ENCODE measurements around the gene SMIM33.
"Not testable (repeated sequence)": the region's sequence is repeated elsewhere in the genome, so short reads cannot be mapped to it uniquely, and the experiment has no call there.

The SMIM33 gene

GRCh38 chr5:139486201-139486600 is 15.4 kb downstream of the SMIM33 start:
- DNase-seq = no peak

GRCh38 chr5:139488260-139488659 is 17.5 kb downstream of the SMIM33 start:
- no peak for DNase-seq

DNA sequence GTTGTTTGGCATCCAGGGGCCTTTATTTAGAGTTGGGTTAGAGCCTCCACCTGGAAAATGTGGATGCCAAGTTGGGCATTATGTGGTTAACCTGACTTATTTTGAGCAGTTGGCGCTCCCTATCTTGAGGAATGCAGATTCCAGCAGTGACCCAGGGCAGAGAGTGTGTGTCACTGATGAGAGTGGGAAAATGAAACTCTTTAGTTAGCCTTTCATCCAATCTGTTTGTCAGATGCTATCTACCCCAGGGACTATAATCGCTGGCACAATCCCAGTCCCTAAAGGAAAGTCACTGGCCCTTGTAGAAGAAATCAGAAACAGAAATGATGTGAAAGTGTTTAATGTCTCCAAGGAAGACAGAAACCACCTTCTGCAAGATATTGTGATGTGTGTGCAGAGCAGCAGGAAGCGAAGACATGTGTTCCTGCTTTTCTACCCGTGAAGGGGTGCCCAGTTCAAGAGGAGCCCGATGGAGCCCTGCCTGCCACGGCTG is 21.9 kb downstream of the SMIM33 start:
- no peak for DNase-seq

DNA sequence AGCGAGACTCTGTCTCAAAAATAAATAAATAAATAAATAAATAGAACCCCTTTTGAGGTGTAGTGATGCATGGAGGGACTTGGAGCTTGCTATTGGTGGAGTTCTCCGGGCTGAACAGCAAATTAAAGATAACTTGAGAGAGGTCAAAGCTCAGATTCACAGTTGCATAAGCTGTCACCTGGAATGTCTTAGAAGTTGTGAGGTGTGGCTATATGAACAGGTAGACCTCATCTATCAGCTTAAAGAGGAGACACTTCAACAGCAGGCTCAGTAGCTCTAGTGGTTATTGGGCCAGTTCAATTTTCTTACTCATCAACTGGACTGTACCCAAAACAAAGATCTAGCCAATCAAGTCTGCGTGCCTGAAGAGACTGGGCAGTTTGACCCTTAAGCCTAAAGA is 23.5 kb downstream of the SMIM33 start:
- no peak for DNase-seq

- DNase-seq = no peak
Measured at GRCh38 chr5:139494832-139495231, 24.0 kb downstream of the SMIM33 start.

DNA sequence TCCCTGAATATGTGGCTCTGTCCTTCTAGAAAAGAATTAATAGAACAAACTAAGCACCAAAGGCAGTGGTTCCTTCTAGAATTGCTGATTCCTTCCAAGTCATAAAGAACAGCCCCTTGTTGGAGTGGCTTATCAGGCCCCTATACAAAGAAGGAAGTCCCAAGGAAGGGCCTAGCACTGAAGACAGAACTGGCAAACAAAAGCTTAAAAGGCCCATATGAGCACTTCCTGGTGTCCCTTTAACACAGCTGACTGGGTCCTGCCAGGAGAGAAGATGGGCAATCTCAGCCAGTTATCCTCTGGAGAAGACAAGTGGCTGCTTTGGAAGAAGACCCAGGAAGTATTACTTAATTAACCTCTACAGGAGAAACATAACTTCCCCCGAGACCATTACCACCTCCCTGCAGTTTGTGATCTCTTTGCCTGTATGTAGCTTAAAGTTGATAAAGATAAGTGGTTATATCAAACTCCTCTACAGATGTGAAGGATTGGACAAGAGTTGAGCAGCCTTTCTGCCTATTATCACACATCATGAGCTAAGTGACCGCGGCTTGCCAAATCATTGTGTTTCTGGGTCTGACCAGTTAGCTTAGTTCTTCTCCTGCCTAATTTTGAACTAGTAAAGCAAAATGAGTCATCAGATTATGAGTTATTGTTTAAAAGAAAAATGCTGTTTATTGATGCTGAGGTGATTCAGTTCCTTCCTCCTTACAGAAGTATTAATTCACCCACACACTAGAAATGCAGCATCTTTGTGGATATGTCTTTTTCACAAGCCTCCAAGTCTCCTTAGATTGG is 25.0 kb downstream of the SMIM33 start:
- peak; percentile 32 for DNase-seq

- no peak for DNase-seq
Measured at GRCh38 chr5:139501381-139501780, 30.6 kb downstream of the SMIM33 start.

GRCh38 chr5:139503036-139503817 is 32.4 kb downstream of the SMIM33 start:
- not testable (repeated sequence) for DNase-seq

DNA sequence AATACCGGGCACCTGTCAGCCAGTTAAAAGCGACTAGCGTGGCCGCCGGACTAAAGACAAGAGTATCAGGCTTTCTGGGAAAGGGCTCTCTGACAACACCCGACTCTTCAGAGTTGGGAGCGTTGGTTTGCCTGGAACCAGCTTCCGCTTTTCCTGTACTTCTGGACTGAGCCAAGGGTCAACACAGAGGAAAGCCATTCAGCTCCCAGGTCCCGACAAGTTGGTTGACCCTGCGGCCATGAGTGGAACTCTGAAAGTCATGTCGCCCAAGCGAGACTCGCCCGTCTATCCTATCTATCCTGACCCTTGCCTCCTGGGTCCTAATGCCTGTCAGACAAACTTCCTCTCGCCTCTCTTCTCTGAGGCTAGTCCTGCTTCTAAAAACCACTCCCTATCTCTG is 33.1 kb downstream of the SMIM33 start:
- not testable (repeated sequence) for DNase-seq

- DNase-seq = not testable (repeated sequence)
Measured at GRCh38 chr5:139504722-139505121, 33.9 kb downstream of the SMIM33 start.

DNA sequence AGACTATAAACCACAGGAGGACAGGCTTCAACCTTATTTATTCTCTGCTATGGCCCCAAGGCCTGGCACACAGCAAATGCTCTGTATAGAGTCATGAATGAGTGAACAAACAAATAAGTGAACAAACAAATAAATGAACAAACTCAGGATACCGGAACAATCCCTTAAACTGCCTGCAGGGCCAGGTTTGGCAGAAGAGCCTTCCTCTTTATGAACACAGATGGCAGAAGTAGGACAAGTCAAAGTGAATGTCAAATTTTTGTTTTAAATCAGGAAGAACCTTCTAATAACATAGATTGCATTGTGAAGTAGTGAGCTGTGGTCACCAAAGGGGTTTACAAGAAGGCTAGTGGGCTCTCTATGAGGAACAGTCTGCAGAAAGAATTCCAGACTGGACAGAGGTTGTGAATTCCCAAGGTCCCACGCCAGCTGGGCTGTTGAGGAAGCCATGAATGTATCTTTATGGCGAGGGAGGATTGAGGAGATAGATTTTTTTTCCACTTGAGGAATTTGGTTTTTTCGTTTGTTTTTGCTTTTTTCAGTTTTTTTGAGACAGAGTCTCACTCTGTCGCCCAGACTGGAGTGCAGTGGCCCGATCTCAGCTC is 42.1 kb downstream of the SMIM33 start:
- no peak for DNase-seq

GRCh38 chr5:139513434-139513833 is 42.6 kb downstream of the SMIM33 start:
- peak; percentile 85 for DNase-seq

- no peak for DNase-seq
Measured at GRCh38 chr5:139513852-139514485, 43.2 kb downstream of the SMIM33 start.

DNA sequence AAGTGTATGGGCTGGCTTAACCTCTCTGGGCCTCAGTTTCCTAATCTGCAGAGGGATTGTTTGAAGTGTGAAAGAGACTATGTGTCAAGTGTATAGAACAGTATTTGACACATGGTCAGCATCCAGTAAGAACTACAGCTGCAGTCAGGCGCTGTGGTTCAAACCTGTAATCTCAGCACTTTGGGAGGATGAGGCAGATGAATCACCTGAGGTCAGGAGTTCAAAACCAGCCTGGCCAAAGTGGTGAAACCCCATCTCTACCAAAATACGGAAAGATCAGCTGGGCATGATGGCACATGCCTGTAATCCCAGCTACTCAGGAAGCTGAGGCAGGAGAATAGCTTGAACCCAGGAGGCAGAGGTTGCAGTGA is 43.7 kb downstream of the SMIM33 start:
- peak; percentile 70 for DNase-seq

DNA sequence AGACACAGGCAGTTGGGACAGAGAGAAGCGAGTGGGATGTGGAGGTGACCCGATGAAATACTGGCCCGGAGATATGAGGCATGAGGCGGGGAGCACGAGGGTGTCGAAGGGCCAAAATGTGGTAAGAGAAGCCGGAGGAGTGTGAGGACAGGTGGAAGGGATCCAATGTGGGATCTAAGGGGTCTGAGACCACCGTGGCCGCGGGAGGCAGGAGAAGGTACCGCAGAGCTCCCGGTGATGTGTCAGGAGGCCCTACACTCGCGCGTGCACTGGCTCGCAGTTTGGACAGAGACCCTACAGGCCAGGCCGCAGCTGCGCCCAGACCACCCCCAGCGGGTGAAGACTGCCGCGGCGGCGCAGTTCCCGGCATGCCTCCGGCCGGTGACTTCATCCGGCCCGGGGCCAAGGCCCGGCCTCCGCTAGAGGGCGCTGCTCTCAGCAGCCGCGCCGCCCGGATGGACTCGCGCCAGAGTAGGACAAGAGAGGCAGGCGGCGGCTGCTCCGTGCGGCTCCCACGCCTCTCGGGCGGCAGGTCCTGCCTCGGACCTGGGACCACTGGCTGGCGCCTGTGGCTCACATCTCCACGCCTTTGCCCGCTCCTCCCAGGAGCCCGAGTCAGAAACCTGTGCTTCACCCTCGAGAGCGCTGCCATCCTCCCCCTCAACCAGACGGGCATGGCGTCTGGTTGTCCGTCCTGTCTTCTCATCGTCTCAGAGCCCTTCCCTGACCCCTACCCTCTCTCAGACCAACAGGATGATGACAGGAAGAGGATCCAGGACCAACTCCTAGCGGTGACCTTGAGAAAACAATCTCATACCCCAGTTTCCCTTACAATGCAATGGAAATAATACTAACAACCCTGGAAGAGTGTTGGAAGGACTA is 47.1 kb downstream of the SMIM33 start:
- peak; percentile 93 for DNase-seq
